K562 (cell line): Measurements from ENCODE around the gene FAAH. TPM values are rescaled to one million over a fixed set of nuclear protein-coding genes. Genes with fewer than 3 reads are reported as not detected.

Source experiments
- ATAC-seq: fragments of 200-7000 bp; cut with Tn5 transposase; 3 replicates; pipeline ENCODE4 v1.9.1; 2020; ENCODE audit warnings: moderate library complexity
- BruUV-seq: library from RNA; stranded (reverse); fragments of 400-500 nt; replicated peaks from 2 replicates; lab custom pipeline; 2021; lab: Mats Ljungman, UMichigan
- CTCF ChIA-PET: fragments of 300-600 bp; formaldehyde crosslinking; extraction: SDS; loops from one replicate; lab custom pipeline; 2021; ENCODE audit warnings: low intra/inter-chr PET ratio; lab: Yijun Ruan, JAX
- POLR2A ChIA-PET: fragments of 300-600, 350-650 bp; sonication (Branson Sonifier 250); formaldehyde crosslinking; extraction: SDS; loops from one replicate; lab custom pipeline; 2021; ENCODE audit warnings: antibody characterized with exemption, inconsistent platforms; lab: Yijun Ruan, JAX
- DNase-seq, 4 experiments: peaks; one replicate each; pipeline versions ENCODE4 v3.0.0 to v3.0.0-alpha.2; 2011 to 2018; ENCODE audit warnings: low spot score in 3 of 4, mixed read lengths in 3 of 4; ENCODE audit errors: extremely low read depth in 1 of 4
- FAIRE-seq: peaks from 2 replicates; lab custom pipeline; 2011; peaks lifted over from hg19 to GRCh38; lab: Jason Lieb, UNC
- H2AFZ ChIP-seq: 2 replicates; pipeline ENCODE4 v1.6.0; 2011; ENCODE audit warnings: low read depth, low read length, control low read depth, inconsistent platforms
- H3K27ac ChIP-seq: fragments of 200-600 bp; 3 replicates; pipeline ENCODE4 v1.8.0; 2011; ENCODE audit warnings: low read depth, mild to moderate bottlenecking, control low read depth, inconsistent platforms, low read length, moderate library complexity, mixed read lengths; ENCODE audit errors: extremely low read depth
- H3K27me3 ChIP-seq, 2 experiments: fragments of 300-600 bp in 1 of 2; 2 replicates in 1 of 2; 3 replicates in 1 of 2; pipeline versions ENCODE4 v1.6.0 to v1.8.0; 2011; ENCODE audit warnings: inconsistent platforms in 2 of 2, low read length in 2 of 2, mild to moderate bottlenecking in 1 of 2, mixed read lengths in 1 of 2, moderate library complexity in 1 of 2; ENCODE audit not compliant: control insufficient read depth in 2 of 2, insufficient read depth in 2 of 2
- H3K36me3 ChIP-seq: fragments of 300-600 bp; 3 replicates; pipeline ENCODE4 v1.8.0; 2011; ENCODE audit warnings: mild to moderate bottlenecking, low read length, inconsistent platforms; ENCODE audit not compliant: control insufficient read depth, insufficient read depth
- H3K4me1 ChIP-seq, 2 experiments: fragments of 200-600 bp in 1 of 2; replicated peaks in 1 of 2; 2 replicates in 1 of 2; 3 replicates in 1 of 2; pipeline versions ENCODE4 v1.5.1 to v1.8.0; 2011; ENCODE audit warnings: inconsistent platforms in 2 of 2, low read length in 2 of 2, mild to moderate bottlenecking in 1 of 2, mixed read lengths in 1 of 2, moderate library complexity in 1 of 2; ENCODE audit not compliant: control insufficient read depth in 2 of 2, insufficient read depth in 2 of 2
- H3K4me2 ChIP-seq: 2 replicates; pipeline ENCODE4 v1.6.1; 2011; ENCODE audit warnings: low read length, control low read depth, inconsistent platforms, mixed read lengths; ENCODE audit not compliant: insufficient read depth
- H3K4me3 ChIP-seq: fragments of 200-600 bp; sonication (generic), shearing (Covaris generic); 2 replicates; pipeline ENCODE4 v1.5.1; 2016; ENCODE audit warnings: control low read depth, inconsistent platforms
- H3K79me2 ChIP-seq: fragments of 200-600 bp; 3 replicates; pipeline ENCODE4 v1.8.0; 2011; ENCODE audit warnings: low read length, inconsistent platforms; ENCODE audit not compliant: control insufficient read depth, insufficient read depth
- H3K9ac ChIP-seq, 2 experiments: 2 replicates each; pipeline versions ENCODE4 v1.6.0 to v1.6.1; 2011; ENCODE audit warnings: low read depth in 2 of 2, low read length in 2 of 2, control low read depth in 1 of 2, inconsistent platforms in 1 of 2, mild to moderate bottlenecking in 1 of 2, mixed read lengths in 1 of 2; ENCODE audit not compliant: insufficient read depth in 1 of 2
- H3K9me1 ChIP-seq: one replicate; pipeline ENCODE4 v1.6.0; 2011; ENCODE audit warnings: inconsistent platforms, mild to moderate bottlenecking, low read length, moderate library complexity; ENCODE audit not compliant: control insufficient read depth, insufficient read depth
- H3K9me3 ChIP-seq: replicated peaks from 2 replicates; pipeline ENCODE4 v1.5.1; 2011; ENCODE audit warnings: low read depth, low read length, inconsistent platforms; ENCODE audit not compliant: control insufficient read depth, insufficient read depth
- H4K20me1 ChIP-seq: replicated peaks from 2 replicates; pipeline ENCODE4 v1.6.1; 2011; ENCODE audit warnings: low read length, inconsistent platforms, mixed read lengths; ENCODE audit not compliant: control insufficient read depth, insufficient read depth
- ARNT ChIP-seq, 2 experiments: fragments of 450-650 bp; IDR thresholded peaks; 2 replicates each; pipeline ENCODE4 v1.6.1; 2016; ENCODE audit warnings: mild to moderate bottlenecking in 1 of 2
- BCLAF1 ChIP-seq, 2 experiments: fragments of 450-650 bp in 1 of 2; IDR thresholded peaks; 2 replicates each; pipeline ENCODE4 v1.6.1; 2011 to 2017; ENCODE audit warnings: low read depth in 2 of 2, antibody characterized with exemption in 1 of 2, borderline replicate concordance in 1 of 2, low read length in 1 of 2, mild to moderate bottlenecking in 1 of 2, mixed read lengths in 1 of 2; ENCODE audit not compliant: control insufficient read depth in 1 of 2
- CBX8 ChIP-seq: fragments of 200-600 bp; sonication (generic); IDR thresholded peaks from 2 replicates; pipeline ENCODE4 v1.6.1; 2012; ENCODE audit warnings: borderline replicate concordance, mixed run types, low read depth, mild to moderate bottlenecking, moderate library complexity, mixed read lengths, low read length, control low read depth, inconsistent platforms; ENCODE audit not compliant: poor library complexity, severe bottlenecking; ENCODE audit errors: extremely low read depth
- CHD1 ChIP-seq: fragments of 200-600 bp; sonication (generic); IDR thresholded peaks from one replicate; pipeline ENCODE4 v1.6.1; 2012; ENCODE audit warnings: mild to moderate bottlenecking, moderate library complexity, low read length, inconsistent platforms
- FOSL1 ChIP-seq: fragments of 200-800 bp; sonication (Bioruptor generic); conservative IDR thresholded peaks from 2 replicates; pipeline ENCODE4 v1.6.1; 2016; ENCODE audit warnings: missing genetic modification characterization, missing compliant biosample characterization
- HNRNPUL1 ChIP-seq: fragments of 200-400 bp; formaldehyde crosslinking; IDR thresholded peaks from 2 replicates; pipeline ENCODE4 v1.6.1; 2017; ENCODE audit warnings: low read length
- KDM5B ChIP-seq: fragments of 200-600 bp; sonication (generic); IDR thresholded peaks from 2 replicates; pipeline ENCODE4 v1.6.1; 2012; ENCODE audit warnings: low read depth, mild to moderate bottlenecking, moderate library complexity, low read length, control low read depth, inconsistent platforms; ENCODE audit not compliant: insufficient replicate concordance
- MAFF ChIP-seq: IDR thresholded peaks from 2 replicates; pipeline ENCODE4 v1.6.1; 2012; ENCODE audit warnings: low read length, improper control_type of control experiment
- MCM7 ChIP-seq, 2 experiments: fragments of 450-650 bp; IDR thresholded peaks; 2 replicates each; pipeline ENCODE4 v1.6.1; 2016 to 2018
- TEAD2 ChIP-seq: fragments of 450-650 bp; IDR thresholded peaks from 2 replicates; pipeline ENCODE4 v1.6.1; 2016; ENCODE audit warnings: missing genetic modification characterization, control low read depth, missing compliant biosample characterization
- TRIM28 ChIP-seq: fragments of 450-650 bp; IDR thresholded peaks from 2 replicates; pipeline ENCODE4 v1.6.1; 2017
- ZNF253 ChIP-seq: fragments of 250-450 bp; sonication (Bioruptor Pico); conservative IDR thresholded peaks from 2 replicates; pipeline ENCODE4 v1.6.1; 2021; ENCODE audit warnings: mild to moderate bottlenecking
- ZNF431 ChIP-seq: sonication (generic); formaldehyde crosslinking; IDR thresholded peaks from 2 replicates; pipeline ENCODE4 v1.8.0; 2022; ENCODE audit warnings: mild to moderate bottlenecking, missing genetic modification reagents
- WGBS: fragments of 100-300 bp; shearing (Covaris generic); methylation state at CpG from one replicate; pipeline ENCODE4 v1.1.6; 2016; ENCODE audit warnings: low coverage, mixed read lengths; ENCODE audit not compliant: insufficient coverage; ENCODE audit errors: missing lambda C conversion rate; 5-methylcytosine and 5-hydroxymethylcytosine counted together
- in situ Hi-C: fragments of 300-500 bp; cut with MboI; formaldehyde crosslinking; loops from 4 replicates; pipeline ENCODE4 v1.15.0; 2018; ENCODE audit warnings: inconsistent platforms, mixed read lengths
- intact Hi-C: fragments of 100-400 bp; cut with micrococcal nuclease; formaldehyde crosslinking; loops from 2 replicates; pipeline ENCODE4 v1.14.2; 2022
- polyA plus RNA-seq, 8 experiments: library from polyadenylated mRNA; depleted of rRNA in 4 of 8; stranded (reverse) in 5 of 8; unstranded in 3 of 8; fragments of >200 nt; fragmentation: Nextera tagmentation in 2 of 8; fragmentation: Illumina TruSeq in 1 of 8; extraction: Ambion mirVana in 2 of 8; extraction: Trizol in 1 of 8; gene quantifications; 2 replicates each; pipeline versions ENCODE4 v1.2.1 to v1.2.3, GENCODE V29; 2011 to 2014; ENCODE audit warnings: inconsistent platforms in 1 of 8, missing spikeins in 1 of 8
- total RNA-seq, 7 experiments: library from RNA; depleted of rRNA in 6 of 7; stranded (reverse); fragments of >200 nt in 6 of 7; fragmentation: Illumina TruSeq in 2 of 7; extraction: Trizol in 2 of 7; gene quantifications; 2 replicates each; pipeline versions ENCODE4 v1.2.1 to v1.2.3, GENCODE V29; 2011 to 2021; ENCODE audit warnings: low replicate concordance in 1 of 7

The FAAH gene
- total and polyA plus RNA-seq, 9 of the 15 experiments (the other 6 are each of a cell fraction or from before 2014, with no cell fraction given): 0.06 to 1.1 (median 0.32) TPM

- Histone ChIP-seq H3K27me3 (peaks cover 30 to 38% of the 10 kb centered on the region in 2 experiments), H3K79me2 (no peaks in the 10 kb centered on the region), H3K9me1 (no peaks in the 10 kb centered on the region), H3K36me3 (no peaks in the 10 kb centered on the region), H3K4me1 (peaks cover 7 to 20% of the 10 kb centered on the region in 2 experiments; a peak in 4 of 5 replicates), H3K27ac (no peak overlapping the region), H3K4me3 (no peak overlapping the region), H3K4me2 (no peak overlapping the region), H4K20me1 (no peaks in the 10 kb centered on the region), H2AFZ (no peak overlapping the region), H3K9me3 (no peaks in the 10 kb centered on the region), H3K9ac (0 out of 4 replicates have a peak overlapping the region, but pooled peaks of 1 of the 2 experiments have one; percentile 61)
- intact Hi-C loops (no loop called here), in situ Hi-C loops (no loop called here)
- ATAC-seq: no peak
- TF ChIP-seq FOSL1 (tag): no peak
- no peak for TF ChIP-seq CHD1
- no peak for TF ChIP-seq ZNF253 (CRISPR knock-in tag)
- TF ChIP-seq ZNF431 (CRISPR knock-in tag): no peak
- DNase-seq: peak in 1 of 4 experiments; percentile 5
- no peak for FAIRE-seq
- CTCF ChIA-PET: no interaction called here
- BruUV-seq: no TSS peak
- POLR2A ChIA-PET: interaction anchor here (1.0 kb wide), 1 partner anchor 114 kb away, joined by 6 read pairs; no protein-coding TSS in a partner anchor
- 27% methylated on average over 9 of the region's 9 CpGs for WGBS
These were observed 5.2 kb downstream of the FAAH start for GRCh38 chr1:46399307-46399706.

- Histone ChIP-seq H3K27ac (no peak overlapping the region), H4K20me1 (no peaks in the 10 kb centered on the region), H3K27me3 (peaks cover 28 to 35% of the 10 kb centered on the region in 2 experiments), H3K9ac (no peak overlapping the region), H3K36me3 (no peaks in the 10 kb centered on the region), H3K4me1 (peaks cover 14 to 23% of the 10 kb centered on the region in 2 experiments; a peak in 4 of 5 replicates), H3K4me2 (no peak overlapping the region), H3K9me1 (no peaks in the 10 kb centered on the region), H3K4me3 (no peak overlapping the region), H3K79me2 (no peaks in the 10 kb centered on the region), H3K9me3 (no peaks in the 10 kb centered on the region), H2AFZ (no peak overlapping the region)
- ATAC-seq (no peak), DNase-seq (no peak), FAIRE-seq (no peak)
- TF ChIP-seq CBX8: no peak
- TF ChIP-seq KDM5B: no peak
- TF ChIP-seq MAFF: no peak
- TF ChIP-seq TRIM28: no peak
- no peak for TF ChIP-seq MCM7 (IDR thresholded peaks at IDR 0.05)
- TF ChIP-seq ARNT (IDR thresholded peaks at IDR 0.05): no peak
- no peak for TF ChIP-seq TEAD2 (tag)
- TF ChIP-seq BCLAF1 (IDR thresholded peaks at IDR 0.05; ENCODE audit: borderline replicate concordance in 1 of 2, control insufficient read depth in 1 of 2, low read depth in 2 of 2, low read length in 1 of 2): no peak
- no peak for TF ChIP-seq HNRNPUL1
- intact Hi-C loops (no loop called here), in situ Hi-C loops (no loop called here)
- 9% methylated on average over 4 of the region's 4 CpGs for WGBS
- CTCF ChIA-PET: no interaction called here
- POLR2A ChIA-PET: interaction anchor here (0.6 to 1.4 kb wide), 4 partner anchors 9 to 115 kb away, joined by 3 to 6 read pairs (median 4); no protein-coding TSS in a partner anchor
- no TSS peak for BruUV-seq
These were observed 6.3 kb downstream of the FAAH start for GRCh38 chr1:46400421-46400820.
